Spinal cord (tissue), 10 donors: ENCODE results near the gene DYNAP. TPM values are rescaled to one million over a fixed set of nuclear protein-coding genes. Genes with fewer than 3 reads are reported as not detected.

ENCODE experiments used
- DNase-seq, 6 donors: peaks; one replicate each; pipeline versions ENCODE4 v3.0.0 to v3.0.0-alpha.2; 2013 to 2015; ENCODE audit warnings: low spot score in 6 of 6, low read depth in 4 of 6
- H3K27ac ChIP-seq: one replicate; pipeline ENCODE4 v1.5.1; 2013; ENCODE audit warnings: low read depth, low read length, control low read depth
- H3K27me3 ChIP-seq: one replicate; pipeline ENCODE4 v1.6.1; 2013; ENCODE audit warnings: low read length; ENCODE audit not compliant: control insufficient read depth, insufficient read depth
- H3K36me3 ChIP-seq: one replicate; pipeline ENCODE4 v1.6.1; 2013; ENCODE audit warnings: low read length; ENCODE audit not compliant: control insufficient read depth, insufficient read depth
- H3K4me1 ChIP-seq: one replicate; pipeline ENCODE4 v1.6.1; 2013; ENCODE audit warnings: low read length; ENCODE audit not compliant: control insufficient read depth, insufficient read depth
- H3K4me3 ChIP-seq: one replicate; pipeline ENCODE4 v1.5.1; 2013; ENCODE audit warnings: low read depth, low read length, control low read depth
- H3K9me3 ChIP-seq: one replicate; pipeline ENCODE4 v1.6.1; 2013; ENCODE audit warnings: low read length; ENCODE audit not compliant: control insufficient read depth, insufficient read depth
- WGBS: methylation state at CpG from one replicate; pipeline ENCODE4 v1.1.5; 2013; ENCODE audit warnings: missing lambda C conversion rate; ENCODE audit not compliant: insufficient coverage; 5-methylcytosine and 5-hydroxymethylcytosine counted together
- long read RNA-seq, 4 donors: transcript quantifications; one replicate each; lab custom pipeline, GENCODE V29; 2026
- polyA plus RNA-seq, 2 donors: library from polyadenylated mRNA; unstranded; fragments of 120-200 nt; gene quantifications; one replicate each; pipeline ENCODE4 v1.2.1, GENCODE V29; 2013; ENCODE audit not compliant: insufficient read length in 2 of 2
- total RNA-seq, 2 donors: library from RNA; depleted of rRNA in 1 of 2; stranded (reverse); fragments of 120-200 nt in 1 of 2; fragments of >200 nt in 1 of 2; gene quantifications; one replicate each; pipeline versions ENCODE4 v1.2.3 to v1.2.4, GENCODE V29; 2013 to 2014
- donor health status: healthy.

DYNAP gene, protein sequence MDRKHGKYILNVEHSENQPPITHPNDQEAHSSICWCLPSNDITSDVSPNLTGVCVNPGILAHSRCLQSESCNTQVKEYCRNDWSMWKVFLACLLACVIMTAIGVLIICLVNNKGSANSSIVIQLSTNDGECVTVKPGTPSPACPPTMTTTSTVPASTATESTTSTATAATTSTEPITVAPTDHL
- total RNA-seq (not detected), polyA plus RNA-seq (under 1 TPM in 1 of 2 donors, not detected in 1; 0.08 TPM)
- long read RNA-seq, donor 1: 0 reads
- long read RNA-seq, donor 2: 0 reads
- long read RNA-seq, donor 3: 0 reads
- long read RNA-seq, donor 4: 0 reads

DNA sequence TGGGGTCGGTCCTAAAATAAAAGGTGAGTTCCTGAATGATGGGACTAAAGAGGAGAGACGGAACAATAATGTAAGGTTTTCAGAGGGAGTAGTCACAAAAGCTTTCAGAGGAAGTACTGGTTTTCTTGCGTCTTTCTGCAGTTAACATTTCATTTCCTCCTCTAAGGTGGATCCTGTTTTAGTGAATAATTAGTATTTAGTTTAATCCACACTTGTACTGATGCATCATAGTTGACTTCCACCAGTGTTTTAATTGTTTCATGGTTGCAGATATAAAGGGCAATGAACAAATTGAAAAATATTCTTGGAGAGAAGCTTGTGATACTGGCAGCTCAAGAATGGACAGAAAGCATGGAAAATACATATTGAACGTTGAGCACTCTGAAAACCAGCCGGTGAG is at the start of gene DYNAP:
Gene DYNAP, plus strand, starts transcription at position 301 of the 400 bp plus-strand sequence. Its CDS starts 38 bp downstream, at position 339.
- Histone ChIP-seq H3K27ac (no peak within 1 kb of the TSS), H3K36me3 (no peaks in the 10 kb centered on the region), H3K9me3 (no peaks in the 10 kb centered on the region), H3K4me3 (no peak within 1 kb of the TSS), H3K4me1 (no peaks in the 10 kb centered on the region), H3K27me3 (no peaks in the 10 kb centered on the region)
- 83% methylated on average over 1 of the region's 5 CpGs for WGBS
- no peak for DNase-seq

DNA sequence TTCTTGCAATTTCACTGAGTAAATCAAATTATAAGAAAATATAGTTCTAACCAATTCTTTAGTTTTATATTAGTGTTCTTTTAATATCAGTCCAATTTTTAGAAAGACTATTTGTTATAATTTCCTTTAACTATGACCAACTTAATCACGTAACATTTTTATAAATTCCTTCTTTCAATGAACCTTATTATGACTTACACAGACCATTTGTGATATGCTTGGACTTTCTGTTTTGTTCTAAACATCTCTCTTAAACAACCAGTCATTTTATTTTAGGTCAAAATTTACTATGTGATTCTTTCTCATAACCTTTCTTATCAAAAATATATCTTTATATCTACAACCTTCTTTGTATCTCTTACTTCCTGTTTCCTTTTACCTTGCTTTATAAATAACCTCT is 39.5 kb upstream of the DYNAP start:
- WGBS: no CpG with 5 or more reads among the region's 1 CpG
- no peaks in the 10 kb centered on the region for H3K9me3 ChIP-seq
- no peak overlapping the region for H3K27ac ChIP-seq
- no peak for DNase-seq
- no peak overlapping the region for H3K4me3 ChIP-seq
- H3K4me1 ChIP-seq: no peaks in the 10 kb centered on the region
- H3K27me3 ChIP-seq: no peaks in the 10 kb centered on the region
- no peaks in the 10 kb centered on the region for H3K36me3 ChIP-seq

DNA sequence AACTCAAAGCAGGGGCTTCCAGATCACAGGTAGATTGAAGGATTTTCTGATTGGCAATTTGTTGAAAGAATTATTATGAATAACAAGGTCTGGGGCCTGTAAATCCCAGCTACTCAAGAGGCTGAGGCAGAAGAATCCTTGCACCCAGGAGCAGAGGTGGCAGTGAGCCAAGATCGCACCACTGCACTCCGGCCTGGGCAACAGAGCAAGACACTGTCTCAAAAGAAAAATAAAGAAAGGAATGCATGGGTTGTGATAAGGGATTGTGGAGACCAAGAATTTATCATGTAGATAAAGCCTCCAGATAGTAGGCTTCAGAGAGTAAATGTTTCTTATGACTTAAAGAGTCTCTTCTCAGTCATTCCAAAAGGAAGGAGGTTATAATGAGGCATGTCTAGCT is 35.8 kb upstream of the DYNAP start:
- Histone ChIP-seq H3K9me3 (no peaks in the 10 kb centered on the region), H3K4me3 (no peak overlapping the region), H3K27me3 (no peaks in the 10 kb centered on the region), H3K27ac (no peak overlapping the region), H3K4me1 (no peaks in the 10 kb centered on the region), H3K36me3 (no peaks in the 10 kb centered on the region)
- no peak for DNase-seq
- 91% methylated on average over 2 of the region's 2 CpGs for WGBS

DNA sequence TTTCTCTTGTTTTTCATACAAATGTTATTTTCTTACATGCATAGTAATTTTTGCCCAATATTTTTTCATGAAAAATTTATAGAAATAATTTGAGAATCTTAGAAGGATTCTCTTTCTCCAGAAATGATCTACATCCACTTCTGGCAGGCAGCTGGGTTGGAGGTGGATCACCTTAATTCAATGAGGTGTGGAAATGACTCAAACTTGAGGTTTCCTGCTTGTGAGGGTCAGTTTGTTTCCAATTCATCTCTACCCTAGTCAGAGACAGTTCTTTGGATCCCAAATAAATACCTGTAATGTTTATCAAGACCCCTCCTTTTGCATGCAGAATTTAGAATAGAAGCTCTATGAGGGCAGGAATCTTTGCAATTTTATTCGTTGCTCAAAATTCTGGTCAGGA is 35.0 kb upstream of the DYNAP start:
- no peaks in the 10 kb centered on the region for H3K4me1 ChIP-seq
- H3K9me3 ChIP-seq: no peaks in the 10 kb centered on the region
- H3K36me3 ChIP-seq: no peaks in the 10 kb centered on the region
- DNase-seq: no peak
- no peaks in the 10 kb centered on the region for H3K27me3 ChIP-seq
- no peak overlapping the region for H3K4me3 ChIP-seq
- no CpG with 5 or more reads among the region's 1 CpG for WGBS
- H3K27ac ChIP-seq: no peak overlapping the region

DNA sequence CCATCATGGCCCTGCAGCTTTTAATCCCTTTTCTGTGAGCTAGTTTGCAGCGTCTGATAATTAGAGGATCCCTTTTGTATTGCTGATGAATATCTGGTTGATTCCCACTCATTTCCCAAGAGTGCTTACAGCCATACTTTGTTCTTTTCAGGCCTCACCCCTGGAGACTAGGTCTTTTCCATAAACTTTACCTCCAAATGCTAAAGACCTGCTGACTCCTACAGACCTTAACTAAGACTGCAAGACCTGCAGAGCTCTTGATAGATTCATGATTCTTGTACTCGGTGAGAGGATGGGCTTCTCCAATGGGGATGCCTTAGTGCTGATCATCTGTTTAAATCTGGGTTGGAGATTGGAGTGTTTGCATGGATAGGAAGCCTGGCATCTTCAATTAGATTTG is 33.1 kb upstream of the DYNAP start:
- DNase-seq: no peak
- Histone ChIP-seq H3K4me3 (no peak overlapping the region), H3K36me3 (no peaks in the 10 kb centered on the region), H3K9me3 (no peaks in the 10 kb centered on the region), H3K4me1 (no peaks in the 10 kb centered on the region), H3K27me3 (no peaks in the 10 kb centered on the region), H3K27ac (no peak overlapping the region)
- WGBS: no CpG with 5 or more reads among the region's 2 CpGs

DNA sequence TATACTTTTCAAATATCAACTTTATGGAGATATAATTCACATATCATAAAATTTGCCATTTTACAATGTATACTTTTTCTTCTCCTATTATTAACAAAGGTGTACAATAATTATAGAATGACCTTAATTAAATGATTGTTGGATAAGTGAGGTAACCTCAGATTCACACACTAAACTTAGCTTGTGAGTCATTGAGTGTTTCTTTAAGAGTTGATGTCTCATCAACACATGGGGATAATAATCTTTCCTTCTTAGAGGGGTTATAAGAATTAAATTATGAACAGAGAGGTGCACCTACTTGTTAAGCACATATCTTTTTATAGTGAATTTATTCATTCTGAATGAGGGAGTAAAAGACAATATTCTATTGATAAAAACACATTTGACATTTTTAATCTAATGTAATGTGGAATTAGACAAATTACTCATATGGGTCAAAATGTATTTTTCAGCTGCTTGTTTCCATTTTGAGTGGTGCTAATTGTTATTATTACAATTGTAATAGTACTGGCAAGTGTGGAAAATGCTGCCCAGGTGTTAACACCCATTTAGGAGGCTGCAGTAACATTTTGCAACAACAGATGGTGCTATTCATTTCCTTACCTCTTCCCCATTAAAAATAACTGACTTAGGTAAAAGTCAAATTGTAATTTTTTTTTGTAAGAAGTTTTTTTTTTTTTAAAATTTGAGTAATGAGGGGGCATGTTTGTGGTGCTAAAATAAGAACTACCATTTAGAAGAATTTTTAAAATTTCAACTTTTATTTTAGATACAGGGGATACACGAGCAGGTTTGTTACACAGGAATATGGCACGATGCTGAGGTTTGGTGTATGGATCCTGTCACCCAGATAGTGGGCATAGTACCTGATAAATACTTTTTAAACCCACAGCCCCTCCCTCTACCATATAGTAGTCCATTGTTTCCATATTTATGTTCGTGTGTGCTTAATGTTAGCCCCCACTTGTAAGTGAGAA is 32.1 kb upstream of the DYNAP start:
- H3K27me3 ChIP-seq: no peaks in the 10 kb centered on the region
- H3K4me1 ChIP-seq: no peaks in the 10 kb centered on the region
- H3K4me3 ChIP-seq: no peak overlapping the region
- DNase-seq: peak in 2 of 6 donors; percentile 21 to 30
- H3K36me3 ChIP-seq: no peaks in the 10 kb centered on the region
- H3K9me3 ChIP-seq: no peaks in the 10 kb centered on the region
- H3K27ac ChIP-seq: no peak overlapping the region
- WGBS: no CpG with 5 or more reads among the region's 3 CpGs

DNA sequence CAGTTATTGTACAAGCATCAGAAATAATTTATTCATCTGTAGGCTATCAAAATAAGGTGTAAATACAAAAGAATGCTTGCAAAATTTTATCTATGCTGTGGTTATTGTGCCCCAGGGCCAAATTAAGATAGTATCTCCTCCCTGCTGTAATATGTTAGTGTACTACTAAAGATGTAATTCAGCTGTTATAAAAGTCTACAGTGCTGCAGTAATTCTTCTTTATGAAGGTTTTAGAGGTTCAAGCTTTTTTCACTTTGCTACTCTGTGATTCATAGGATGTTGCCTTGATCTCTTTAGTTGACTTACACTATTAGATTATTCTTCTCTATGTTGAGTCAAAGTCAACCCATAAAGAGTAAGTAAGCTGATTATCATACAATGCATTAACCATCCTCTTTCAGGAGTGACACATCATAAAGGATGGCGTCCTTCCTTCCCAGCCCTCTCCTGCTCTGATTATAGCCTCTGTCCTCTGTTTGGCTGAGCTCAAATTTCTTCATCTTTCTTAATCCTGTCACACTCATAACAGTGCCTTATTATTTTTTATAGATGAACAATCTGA is 29.3 kb upstream of the DYNAP start:
- H3K4me1 ChIP-seq: no peaks in the 10 kb centered on the region
- peak in 1 of 6 donors; percentile 77 for DNase-seq
- no peaks in the 10 kb centered on the region for H3K27me3 ChIP-seq
- H3K27ac ChIP-seq: no peak overlapping the region
- no peaks in the 10 kb centered on the region for H3K9me3 ChIP-seq
- no peaks in the 10 kb centered on the region for H3K36me3 ChIP-seq
- no peak overlapping the region for H3K4me3 ChIP-seq
- 83% methylated on average over 1 of the region's 1 CpG for WGBS

DNA sequence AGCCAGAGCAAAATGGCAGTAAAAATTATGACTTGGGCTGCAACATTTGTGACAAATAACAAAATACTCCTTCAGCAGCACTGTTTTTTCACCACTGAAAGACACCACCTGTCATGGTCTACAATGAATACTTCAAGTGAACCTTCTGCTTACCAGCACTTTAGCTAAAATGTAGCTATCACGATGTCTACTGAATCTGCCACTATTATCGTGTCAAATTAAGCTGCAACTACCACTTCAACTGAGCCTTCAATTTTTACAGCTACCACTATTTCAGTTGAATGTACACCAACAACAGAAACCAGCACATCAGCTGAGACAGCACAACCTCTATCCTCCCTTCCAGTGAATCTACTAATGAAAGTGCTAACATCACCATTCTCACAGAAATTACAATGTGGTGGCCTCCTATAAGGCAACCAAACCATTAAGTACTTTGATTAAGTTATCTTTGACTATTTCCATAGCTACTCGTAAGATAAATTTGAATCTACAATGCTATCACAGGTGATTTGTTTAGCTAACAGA is 10.8 kb upstream of the DYNAP start:
- no peak for DNase-seq
- Histone ChIP-seq H3K27me3 (no peaks in the 10 kb centered on the region), H3K36me3 (no peaks in the 10 kb centered on the region), H3K4me3 (no peak overlapping the region), H3K27ac (no peak overlapping the region), H3K4me1 (no peaks in the 10 kb centered on the region), H3K9me3 (no peaks in the 10 kb centered on the region)
- 91% methylated on average over 2 of the region's 3 CpGs for WGBS

DNA sequence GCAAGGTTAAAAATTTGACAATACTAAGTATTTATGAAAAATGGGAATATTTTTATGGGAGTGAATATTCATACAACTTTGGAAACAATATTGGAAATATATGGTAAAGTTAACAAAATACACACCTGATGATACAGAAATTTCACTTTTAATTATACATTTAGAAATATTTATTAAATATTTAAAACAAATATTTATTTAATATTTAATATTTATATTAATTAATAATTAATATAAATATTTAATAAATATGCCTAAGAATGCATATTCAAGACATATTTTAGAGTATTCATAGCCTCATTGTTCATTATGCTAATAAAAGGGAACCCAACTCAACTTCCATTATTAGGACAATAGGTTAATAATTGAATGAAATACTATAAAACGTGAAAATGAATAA is 7.0 kb upstream of the DYNAP start:
- Histone ChIP-seq H3K27me3 (no peaks in the 10 kb centered on the region), H3K4me3 (no peak overlapping the region), H3K27ac (no peak overlapping the region), H3K4me1 (no peaks in the 10 kb centered on the region), H3K9me3 (no peaks in the 10 kb centered on the region), H3K36me3 (no peaks in the 10 kb centered on the region)
- no CpG with 5 or more reads among the region's 1 CpG for WGBS
- DNase-seq: no peak
